GM15510 (cell line): ENCODE measurements around the gene KRT17.

Source experiments
- POLR2A ChIP-seq: IDR thresholded peaks from 3 replicates; pipeline ENCODE4 v1.6.1; 2011; ENCODE audit warnings: borderline replicate concordance; ENCODE audit not compliant: insufficient read length; ENCODE audit errors: extremely low read depth

The KRT17 gene

GRCh38 chr17:41648411-41649195 is 24.2 kb upstream of the KRT17 start:
- no peak for TF ChIP-seq POLR2A

GRCh38 chr17:41647940-41648410 is 23.6 kb upstream of the KRT17 start:
- no peak for TF ChIP-seq POLR2A

- TF ChIP-seq POLR2A = no peak
These were observed 22.9 kb upstream of the KRT17 start for GRCh38 chr17:41647038-41647813.

- no peak for TF ChIP-seq POLR2A
These were observed 18.1 kb upstream of the KRT17 start for GRCh38 chr17:41642252-41643156.

DNA sequence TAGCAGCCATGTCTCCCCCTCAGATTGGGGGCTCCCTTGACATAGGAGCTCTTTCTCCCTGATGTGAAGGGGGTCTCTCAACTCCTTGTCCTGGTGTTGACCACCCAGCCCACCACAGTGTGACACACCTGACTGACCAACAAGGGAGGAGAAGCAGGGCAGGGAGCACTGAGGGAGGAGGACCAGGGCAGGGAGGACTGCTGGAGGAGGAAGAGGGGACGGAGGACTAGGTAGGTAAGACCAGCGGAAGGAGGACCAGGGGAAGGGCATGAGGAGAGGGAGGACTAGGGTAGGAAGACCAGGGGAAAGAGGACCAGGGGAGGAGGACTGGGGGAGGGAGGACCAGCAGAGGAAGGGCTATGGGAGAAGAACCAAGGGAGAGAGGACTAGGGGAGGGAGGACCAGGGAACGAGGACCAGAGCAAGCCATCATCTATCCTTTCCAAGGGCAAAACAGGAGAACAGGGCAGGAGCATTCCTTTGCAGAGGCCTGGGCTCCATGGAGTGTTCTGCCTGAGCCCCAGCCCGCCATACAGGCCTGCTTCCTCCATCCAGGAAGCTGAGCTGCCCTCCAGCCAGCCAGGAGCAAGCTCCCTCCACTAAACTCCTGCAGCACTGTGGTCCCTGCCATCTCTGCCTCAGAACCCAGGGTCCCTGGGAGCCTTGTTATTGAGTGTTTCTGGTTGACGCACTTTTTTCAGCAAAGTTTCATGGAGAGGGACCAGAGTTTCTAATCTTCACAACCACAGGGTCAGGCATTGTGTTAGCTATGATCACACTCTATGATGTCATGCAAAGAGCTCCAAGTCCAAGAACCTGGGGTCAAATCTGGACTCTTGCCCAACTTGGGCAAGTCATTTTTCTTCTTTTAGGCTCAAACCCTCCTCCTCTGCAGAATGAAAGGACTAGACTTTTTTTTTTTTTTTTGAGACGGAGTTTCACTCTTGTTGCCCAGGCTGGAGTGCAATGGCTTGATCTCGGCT is 15.4 kb upstream of the KRT17 start:
- TF ChIP-seq POLR2A = no peak

- no peak for TF ChIP-seq POLR2A
These were observed 14.6 kb upstream of the KRT17 start for GRCh38 chr17:41638941-41639340.

GRCh38 chr17:41638194-41638593 is 13.8 kb upstream of the KRT17 start:
- no peak for TF ChIP-seq POLR2A

- TF ChIP-seq POLR2A = no peak
These were observed 12.3 kb upstream of the KRT17 start for GRCh38 chr17:41636652-41637051.

- no peak for TF ChIP-seq POLR2A
These were observed 11.0 kb upstream of the KRT17 start for GRCh38 chr17:41635121-41636097.

GRCh38 chr17:41634639-41635038 is 10.3 kb upstream of the KRT17 start:
- TF ChIP-seq POLR2A = no peak

- no peak for TF ChIP-seq POLR2A
These were observed 9.3 kb upstream of the KRT17 start for GRCh38 chr17:41633556-41634199.

DNA sequence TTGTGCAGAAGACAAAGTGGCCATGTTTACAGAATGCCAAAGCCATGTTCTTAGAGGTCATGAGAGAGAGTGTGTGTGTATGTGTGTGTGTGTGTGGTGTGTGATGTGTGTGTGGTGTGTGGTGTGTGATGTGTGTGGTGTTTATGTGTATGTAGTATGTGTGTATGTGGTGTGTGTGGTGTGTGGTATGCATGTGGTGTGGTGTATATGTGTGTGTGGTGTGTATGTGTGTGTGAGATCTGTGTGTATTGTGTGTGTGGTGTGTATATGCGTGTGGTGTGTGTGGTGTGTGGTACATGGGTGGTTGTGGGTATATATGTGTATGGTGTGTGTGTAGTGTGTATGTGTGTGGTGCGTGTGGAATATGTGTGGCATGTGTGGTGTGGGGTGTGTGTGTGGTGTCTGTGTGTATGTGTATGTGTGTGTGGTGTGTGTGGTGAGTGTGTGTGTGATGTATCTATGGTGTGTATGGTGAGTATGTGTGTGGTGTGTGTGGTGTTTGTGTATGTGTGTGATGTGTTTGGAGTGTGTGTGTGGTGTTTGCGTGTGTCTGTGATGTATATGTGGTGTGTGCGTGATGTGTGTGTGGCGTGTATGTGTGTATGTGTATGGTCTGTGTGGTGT is 8.2 kb upstream of the KRT17 start:
- TF ChIP-seq POLR2A = no peak
